ENCODE measurements around the gene NGRN. TPM values are rescaled to one million over a fixed set of nuclear protein-coding genes. Genes with fewer than 3 reads are reported as not detected.

NGRN gene
- total RNA-seq, 2 experiments from 2014 or later: 40.0 to 65.0 TPM

DNA sequence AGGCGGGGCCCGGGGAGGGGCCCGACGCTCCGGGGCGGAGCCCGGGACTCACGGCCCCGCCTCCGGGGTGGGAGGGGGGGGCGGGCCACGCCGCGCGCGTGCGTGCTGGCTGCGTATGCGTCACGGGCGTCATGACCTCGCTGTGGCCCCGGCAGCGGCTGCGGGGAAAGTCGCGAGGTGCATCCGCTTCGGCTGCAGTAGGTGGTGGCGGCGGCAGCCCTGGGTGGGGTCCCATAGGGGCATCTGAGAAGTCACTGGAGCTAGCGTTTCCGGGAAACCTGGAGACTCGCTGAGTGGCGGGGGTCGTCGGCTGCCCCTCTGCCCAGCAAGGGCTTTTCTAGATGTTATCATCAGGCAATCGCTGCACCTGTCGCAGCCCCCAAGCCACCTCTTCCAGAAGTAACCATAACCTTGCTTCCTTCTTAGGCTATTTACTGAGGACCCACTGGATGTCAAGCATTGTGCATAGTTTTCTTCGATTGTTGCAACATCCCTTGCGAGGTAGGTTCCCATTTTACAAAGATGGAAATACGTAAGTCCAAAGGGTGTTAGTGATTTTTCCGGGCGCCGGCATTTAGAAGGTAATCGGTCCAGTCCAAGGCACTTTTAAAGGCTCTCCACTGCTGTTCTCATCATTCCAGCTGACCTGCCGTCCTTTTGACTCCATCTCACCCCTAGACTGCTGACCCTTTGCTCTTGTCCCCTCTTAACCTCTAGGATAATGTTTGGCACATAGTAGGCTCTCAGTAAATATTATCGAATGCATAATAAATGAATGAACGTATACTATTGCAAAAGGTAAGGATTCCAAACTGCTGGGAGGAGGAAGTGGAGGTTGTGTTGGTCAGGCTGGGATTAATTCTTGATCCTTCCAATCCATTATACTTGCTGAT is 31.1 kb upstream of the NGRN start, which contains the start of gene GDPGP1:
Gene GDPGP1 (plus strand): TSS at position 114 of the 893 bp plus-strand sequence. CDS start 6,700 bp downstream, outside the sequence.
- intact Hi-C loops (cut with micrococcal nuclease; ENCODE audit: unreplicated experiment): loop anchor here (1.0 to 10.0 kb wide), 5 partner anchors 31 to 760 kb away; partner anchors contain the start of genes IDH2, NGRN and PRC1
- H3K79me2 ChIP-seq (ENCODE audit: insufficient read depth, low read depth, low read length): peaks cover 20% of the 10 kb centered on the region; the same call in 1 of the 2 replicates
- ChIA-PET CTCF (ENCODE audit: unreplicated experiment) (no interaction called here), POLR2A (interaction anchor here (0.5 to 3.5 kb wide), 18 partner anchors 10 to 135 kb away, joined by 3 to 23 read pairs (median 3); partner anchors contain the start of gene SEMA4B)
- peak within 1 kb of the TSS; percentile 94 for H2AFZ ChIP-seq (ENCODE audit: low read length)
- DNase-seq (ENCODE audit: low spot score): no peak
- H4K20me1 ChIP-seq (ENCODE audit: insufficient read depth, low read length): no peaks in the 10 kb centered on the region
- BruUV-seq (replicated peaks): TSS peak; percentile 75
- H3K9me2 ChIP-seq (ENCODE audit: insufficient read depth, low read length): no peaks in the 10 kb centered on the region
- H3K4me2 ChIP-seq (ENCODE audit: low read length): peak within 1 kb of the TSS; percentile 96
- TF ChIP-seq, protein P1, sequence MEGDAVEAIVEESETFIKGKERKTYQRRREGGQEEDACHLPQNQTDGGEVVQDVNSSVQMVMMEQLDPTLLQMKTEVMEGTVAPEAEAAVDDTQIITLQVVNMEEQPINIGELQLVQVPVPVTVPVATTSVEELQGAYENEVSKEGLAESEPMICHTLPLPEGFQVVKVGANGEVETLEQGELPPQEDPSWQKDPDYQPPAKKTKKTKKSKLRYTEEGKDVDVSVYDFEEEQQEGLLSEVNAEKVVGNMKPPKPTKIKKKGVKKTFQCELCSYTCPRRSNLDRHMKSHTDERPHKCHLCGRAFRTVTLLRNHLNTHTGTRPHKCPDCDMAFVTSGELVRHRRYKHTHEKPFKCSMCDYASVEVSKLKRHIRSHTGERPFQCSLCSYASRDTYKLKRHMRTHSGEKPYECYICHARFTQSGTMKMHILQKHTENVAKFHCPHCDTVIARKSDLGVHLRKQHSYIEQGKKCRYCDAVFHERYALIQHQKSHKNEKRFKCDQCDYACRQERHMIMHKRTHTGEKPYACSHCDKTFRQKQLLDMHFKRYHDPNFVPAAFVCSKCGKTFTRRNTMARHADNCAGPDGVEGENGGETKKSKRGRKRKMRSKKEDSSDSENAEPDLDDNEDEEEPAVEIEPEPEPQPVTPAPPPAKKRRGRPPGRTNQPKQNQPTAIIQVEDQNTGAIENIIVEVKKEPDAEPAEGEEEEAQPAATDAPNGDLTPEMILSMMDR (conservative IDR thresholded peaks at IDR 0.05; ENCODE audit: low read length): no peak
- no peak for TF ChIP-seq EZH2phosphoT487 (IDR thresholded peaks at IDR 0.05; ENCODE audit: borderline replicate concordance, low read depth, low read length)
- peak within 1 kb of the TSS; percentile 79 for H3K4me3 ChIP-seq (ENCODE audit: low read depth, low read length, poor library complexity, severe bottlenecking)
- peak within 1 kb of the TSS; percentile 73 for H3K27ac ChIP-seq (ENCODE audit: low read depth, low read length, poor library complexity, severe bottlenecking)
- peaks cover 31% of the 10 kb centered on the region for H3K4me1 ChIP-seq (ENCODE audit: insufficient read depth, low read length, poor library complexity, severe bottlenecking)
- no peaks in the 10 kb centered on the region for H3K9me3 ChIP-seq (ENCODE audit: low read length)
- H3K36me3 ChIP-seq (ENCODE audit: insufficient read depth, low read length): peaks cover 33% of the 10 kb centered on the region

DNA sequence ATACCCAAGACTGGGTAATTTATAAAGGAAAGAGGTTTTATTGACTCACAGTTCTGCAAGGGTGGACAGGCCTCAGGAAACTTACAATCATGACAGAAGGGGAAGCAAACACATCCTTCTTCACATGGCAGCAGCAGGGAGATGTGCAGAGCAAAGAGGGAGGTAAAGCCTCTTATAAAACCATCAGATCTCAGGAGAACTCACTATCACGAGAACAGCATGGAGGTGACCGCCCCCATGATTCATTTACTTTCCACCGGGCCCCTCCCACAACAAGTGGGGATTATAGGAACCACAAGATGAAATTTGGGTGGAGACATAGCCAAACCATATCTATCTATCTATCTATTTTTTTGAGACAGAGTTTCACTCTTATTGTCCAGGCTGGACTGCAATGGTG is 26.1 kb upstream of the NGRN start:
- CTCF ChIA-PET (ENCODE audit: unreplicated experiment): no interaction called here
- intact Hi-C loops (cut with micrococcal nuclease; ENCODE audit: unreplicated experiment): loop anchor here (10.0 kb wide), 1 partner anchor 755 kb away; the partner anchor contains the start of gene PRC1
- H3K4me3 ChIP-seq (ENCODE audit: low read depth, low read length, poor library complexity, severe bottlenecking): no peak overlapping the region
- no peaks in the 10 kb centered on the region for H4K20me1 ChIP-seq (ENCODE audit: insufficient read depth, low read length)
- H2AFZ ChIP-seq (ENCODE audit: low read length): no peak overlapping the region
- DNase-seq (ENCODE audit: low spot score): no peak
- peaks cover 7% of the 10 kb centered on the region for H3K4me1 ChIP-seq (ENCODE audit: insufficient read depth, low read length, poor library complexity, severe bottlenecking)
- H3K4me2 ChIP-seq (ENCODE audit: low read length): no peak overlapping the region
- no peaks in the 10 kb centered on the region for H3K9me2 ChIP-seq (ENCODE audit: insufficient read depth, low read length)
- H3K9me3 ChIP-seq (ENCODE audit: low read length): no peaks in the 10 kb centered on the region
- peaks cover 20% of the 10 kb centered on the region for H3K36me3 ChIP-seq (ENCODE audit: insufficient read depth, low read length)
- H3K27ac ChIP-seq (ENCODE audit: low read depth, low read length, poor library complexity, severe bottlenecking): no peak overlapping the region
- POLR2A ChIA-PET: interaction anchor here (1.0 kb wide), 1 partner anchor 25 kb away, joined by 5 read pairs; no protein-coding TSS in a partner anchor
- TF ChIP-seq EZH2phosphoT487 (IDR thresholded peaks at IDR 0.05; ENCODE audit: borderline replicate concordance, low read depth, low read length): no peak
- TF ChIP-seq, protein P1 (conservative IDR thresholded peaks at IDR 0.05; ENCODE audit: low read length): no peak
- no peaks in the 10 kb centered on the region for H3K79me2 ChIP-seq (ENCODE audit: insufficient read depth, low read depth, low read length)
- no TSS peak for BruUV-seq (replicated peaks)

Measured in OCI-LY7 (cell line).